Heart left ventricle (tissue), 13 donors: ENCODE measurements around the gene MMAB.

Source experiments
- CTCF ChIP-seq, 12 donors: fragments of 200-600 bp; sonication (generic) in 4 of 12; IDR thresholded peaks; one replicate each; pipeline versions ENCODE4 v1.5.0 to v1.8.0; 2018 to 2022; ENCODE audit warnings: antibody characterized with exemption in 12 of 12, mild to moderate bottlenecking in 5 of 12
- POLR2A ChIP-seq, 2 donors: fragments of 450-650 bp; IDR thresholded peaks; one replicate each; pipeline ENCODE4 v1.6.1; 2017; ENCODE audit warnings: antibody characterized with exemption in 2 of 2, mild to moderate bottlenecking in 2 of 2, moderate library complexity in 2 of 2
- donor health status: ischemic (EF 13 %, LVEDD 7.1; RV severe dilation, severe dysfunction).
- donor health status: DM: no; HTN: yes; CAD: no.
- donor health status: DM: no; HTN: no; CAD: no.
- donor health status: ischemic (EF 25% LVEDD 6.9; RV normal size, moderate dysfunction).
- donor health status: ischemic (EF 25% LVEDD 5.7; RV mildly dilated, moderate dysfunction).
- donor health status: ischemic (EF 35%, LVEDD 5.7; RV mildly dilated, moderate dysfunction).
- donor health status: nonischemic (EF 11% LVEDD 7.7; RV severe dilation, severe dysfunction).
- donor health status: DM: yes; HTN: yes; CAD: no.
- donor health status: PGD.
- donor health status: ischemic (EF 29% LVEDD 5.4; RV normal size, mild dysfunction).
- donor health status: nonischemic (EF 23%, LVEDD 6.1; RV moderate dilation, normal function).

- no peak for TF ChIP-seq CTCF (IDR thresholded peaks at IDR 0.05)
- TF ChIP-seq POLR2A (IDR thresholded peaks at IDR 0.05): no peak
Measured at GRCh38 chr12:109534456-109534855, 38.8 kb downstream of the MMAB start.
